HG03571 (cell line): Measurements from ENCODE around the gene HOXC4.

Source experiments
- ATAC-seq: cut with Tn5 transposase; IDR thresholded peaks from one replicate; pipeline ENCODE4 v1.9.1; 2021; ENCODE audit not compliant: unreplicated experiment

The HOXC4 gene

DNA sequence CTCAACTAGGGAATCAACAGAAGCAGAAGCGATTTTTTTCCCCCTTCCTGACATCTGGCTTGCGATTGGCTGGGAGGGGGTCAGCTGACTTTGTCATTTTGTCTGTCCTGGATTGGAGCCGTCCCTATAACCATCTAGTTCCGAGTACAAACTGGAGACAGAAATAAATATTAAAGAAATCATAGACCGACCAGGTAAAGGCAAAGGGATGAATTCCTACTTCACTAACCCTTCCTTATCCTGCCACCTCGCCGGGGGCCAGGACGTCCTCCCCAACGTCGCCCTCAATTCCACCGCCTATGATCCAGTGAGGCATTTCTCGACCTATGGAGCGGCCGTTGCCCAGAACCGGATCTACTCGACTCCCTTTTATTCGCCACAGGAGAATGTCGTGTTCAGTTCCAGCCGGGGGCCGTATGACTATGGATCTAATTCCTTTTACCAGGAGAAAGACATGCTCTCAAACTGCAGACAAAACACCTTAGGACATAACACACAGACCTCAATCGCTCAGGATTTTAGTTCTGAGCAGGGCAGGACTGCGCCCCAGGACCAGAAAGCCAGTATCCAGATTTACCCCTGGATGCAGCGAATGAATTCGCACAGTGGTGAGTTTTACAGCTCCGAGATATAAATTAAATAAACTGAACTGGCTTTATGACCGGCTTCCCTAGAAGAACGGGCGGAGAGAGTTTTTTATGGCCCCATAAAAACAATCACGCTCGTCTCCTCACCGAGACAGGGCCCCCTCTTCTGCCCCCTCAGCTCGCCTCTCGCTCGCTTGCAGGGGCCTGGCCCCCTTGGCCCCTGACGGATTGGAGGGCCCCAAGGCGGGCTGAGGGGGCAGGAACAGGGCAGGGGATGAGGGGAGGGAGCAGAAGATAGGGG, 25.1 kb upstream of the HOXC4 start, which contains the start of gene HOXC6:
HOXC6 (plus strand) TSS at position 127 of the 888 bp plus-strand sequence; CDS start at position 209, 82 bp downstream.
- ATAC-seq = no peak

DNA sequence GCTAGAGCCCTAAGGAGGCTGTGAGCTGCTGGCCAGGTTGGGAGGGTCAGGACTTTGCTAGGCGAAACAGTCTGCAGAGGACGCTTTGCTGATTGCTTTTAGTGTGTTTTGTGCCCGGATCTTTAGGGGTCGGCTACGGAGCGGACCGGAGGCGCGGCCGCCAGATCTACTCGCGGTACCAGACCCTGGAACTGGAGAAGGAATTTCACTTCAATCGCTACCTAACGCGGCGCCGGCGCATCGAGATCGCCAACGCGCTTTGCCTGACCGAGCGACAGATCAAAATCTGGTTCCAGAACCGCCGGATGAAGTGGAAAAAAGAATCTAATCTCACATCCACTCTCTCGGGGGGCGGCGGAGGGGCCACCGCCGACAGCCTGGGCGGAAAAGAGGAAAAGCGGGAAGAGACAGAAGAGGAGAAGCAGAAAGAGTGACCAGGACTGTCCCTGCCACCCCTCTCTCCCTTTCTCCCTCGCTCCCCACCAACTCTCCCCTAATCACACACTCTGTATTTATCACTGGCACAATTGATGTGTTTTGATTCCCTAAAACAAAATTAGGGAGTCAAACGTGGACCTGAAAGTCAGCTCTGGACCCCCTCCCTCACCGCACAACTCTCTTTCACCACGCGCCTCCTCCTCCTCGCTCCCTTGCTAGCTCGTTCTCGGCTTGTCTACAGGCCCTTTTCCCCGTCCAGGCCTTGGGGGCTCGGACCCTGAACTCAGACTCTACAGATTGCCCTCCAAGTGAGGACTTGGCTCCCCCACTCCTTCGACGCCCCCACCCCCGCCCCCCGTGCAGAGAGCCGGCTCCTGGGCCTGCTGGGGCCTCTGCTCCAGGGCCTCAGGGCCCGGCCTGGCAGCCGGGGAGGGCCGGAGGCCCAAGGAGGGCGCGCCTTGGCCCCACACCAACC, 23.9 kb upstream of the HOXC4 start:
- ATAC-seq = no peak

DNA sequence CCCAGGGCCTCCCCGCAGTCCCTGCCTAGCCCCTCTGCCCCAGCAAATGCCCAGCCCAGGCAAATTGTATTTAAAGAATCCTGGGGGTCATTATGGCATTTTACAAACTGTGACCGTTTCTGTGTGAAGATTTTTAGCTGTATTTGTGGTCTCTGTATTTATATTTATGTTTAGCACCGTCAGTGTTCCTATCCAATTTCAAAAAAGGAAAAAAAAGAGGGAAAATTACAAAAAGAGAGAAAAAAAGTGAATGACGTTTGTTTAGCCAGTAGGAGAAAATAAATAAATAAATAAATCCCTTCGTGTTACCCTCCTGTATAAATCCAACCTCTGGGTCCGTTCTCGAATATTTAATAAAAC, 23.2 kb upstream of the HOXC4 start:
- no peak for ATAC-seq

DNA sequence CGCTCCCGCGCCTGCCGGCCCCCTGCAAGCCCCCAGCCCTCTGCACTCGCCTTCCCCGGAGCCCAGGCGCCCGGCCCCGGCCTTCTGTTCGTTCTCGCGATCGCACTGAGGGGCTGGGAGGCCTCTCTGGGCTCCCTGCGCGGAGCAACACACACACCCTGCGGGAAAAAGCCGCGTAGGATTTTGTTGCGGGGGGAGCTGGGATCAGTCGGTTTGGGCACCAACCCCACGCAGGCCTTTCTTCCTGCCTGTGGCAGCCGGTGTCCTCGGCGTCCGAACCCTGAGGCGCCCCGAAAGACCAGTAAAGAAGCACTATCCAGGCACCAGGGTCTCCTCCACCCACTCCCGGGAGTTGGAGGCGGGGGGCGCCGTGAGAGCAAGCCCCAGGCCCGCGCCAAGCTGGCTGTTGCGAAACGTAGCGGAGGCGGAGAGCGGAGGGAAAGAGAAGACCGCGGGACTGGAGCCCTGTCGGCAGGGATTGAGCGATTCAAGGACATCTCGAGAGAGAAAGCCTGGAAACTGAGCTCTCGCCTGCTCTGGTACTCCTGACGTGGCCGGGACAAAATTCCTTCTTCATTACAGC, 22.7 kb upstream of the HOXC4 start:
- no peak for ATAC-seq

DNA sequence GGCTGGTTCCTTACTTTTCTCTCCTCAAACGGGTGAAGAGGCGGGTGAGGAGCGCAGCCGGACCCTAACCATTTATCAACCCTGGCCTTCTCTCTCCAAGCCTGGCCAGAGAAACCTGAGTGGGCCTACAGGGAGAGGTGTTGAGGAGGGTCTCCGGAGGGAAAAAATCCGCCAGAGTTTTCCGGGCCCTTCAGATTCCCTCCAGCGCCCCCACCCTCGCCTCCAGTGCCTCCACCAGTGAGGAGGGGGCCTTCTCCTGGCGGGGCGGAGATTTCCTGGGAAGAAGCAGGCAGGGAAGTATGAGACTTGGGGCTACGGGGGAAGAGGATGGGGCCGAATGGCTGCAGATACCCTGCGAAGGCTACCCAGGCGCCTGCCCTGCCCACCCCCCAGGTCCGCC, 22.2 kb upstream of the HOXC4 start:
- no peak for ATAC-seq

DNA sequence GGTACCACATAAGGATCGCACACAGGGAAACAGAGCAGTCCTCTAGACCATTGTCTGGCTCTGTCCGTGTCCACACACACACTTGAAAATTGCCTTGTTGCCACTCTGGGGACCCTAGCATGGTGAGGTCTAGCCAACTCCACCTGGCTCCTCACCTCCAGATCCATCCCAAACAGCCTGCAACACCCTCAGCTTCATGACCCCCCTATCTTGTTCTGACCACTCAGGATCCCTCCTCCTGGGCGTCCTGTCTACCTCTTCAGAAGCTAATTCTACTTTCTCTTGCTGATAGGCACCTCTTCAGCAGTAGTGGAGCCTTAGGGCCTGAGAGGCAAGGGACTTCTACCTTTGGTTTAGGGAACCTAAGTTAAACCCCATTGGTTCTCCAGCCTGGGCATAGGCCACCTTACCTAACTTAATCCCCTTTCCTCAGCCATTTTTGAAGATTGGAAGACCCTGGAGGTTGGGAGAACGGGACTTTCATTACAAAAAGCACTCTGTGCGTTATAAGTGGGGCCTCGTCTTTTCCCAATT, 21.5 kb upstream of the HOXC4 start:
- no peak for ATAC-seq

DNA sequence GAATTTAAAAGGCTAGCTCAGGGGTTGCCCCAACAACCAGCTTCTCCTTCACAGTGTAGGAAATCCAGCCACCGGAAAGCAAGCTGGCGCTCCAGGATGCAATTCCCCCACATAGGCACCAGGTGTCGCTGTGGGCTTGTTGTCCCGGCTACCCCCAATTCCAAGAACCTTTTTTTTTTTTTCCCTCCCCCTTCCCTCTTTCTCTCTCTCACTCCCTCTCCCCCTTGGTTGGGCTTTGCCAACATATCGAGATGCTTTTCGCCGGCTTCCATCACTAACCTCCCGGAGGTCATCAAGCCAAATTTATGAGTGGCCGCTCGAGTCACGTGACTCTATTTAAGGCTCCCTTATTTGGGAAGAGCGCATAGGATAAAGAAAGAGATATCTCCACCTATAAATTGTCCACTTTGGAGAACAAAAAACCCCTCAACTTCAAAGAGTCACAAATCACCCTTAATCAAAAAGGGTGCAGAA, 21.0 kb upstream of the HOXC4 start, which contains the start of gene HOXC5:
HOXC5 (plus strand) TSS at position 424 of the 474 bp plus-strand sequence. CDS start 73 bp downstream, outside the sequence.
- no peak for ATAC-seq

DNA sequence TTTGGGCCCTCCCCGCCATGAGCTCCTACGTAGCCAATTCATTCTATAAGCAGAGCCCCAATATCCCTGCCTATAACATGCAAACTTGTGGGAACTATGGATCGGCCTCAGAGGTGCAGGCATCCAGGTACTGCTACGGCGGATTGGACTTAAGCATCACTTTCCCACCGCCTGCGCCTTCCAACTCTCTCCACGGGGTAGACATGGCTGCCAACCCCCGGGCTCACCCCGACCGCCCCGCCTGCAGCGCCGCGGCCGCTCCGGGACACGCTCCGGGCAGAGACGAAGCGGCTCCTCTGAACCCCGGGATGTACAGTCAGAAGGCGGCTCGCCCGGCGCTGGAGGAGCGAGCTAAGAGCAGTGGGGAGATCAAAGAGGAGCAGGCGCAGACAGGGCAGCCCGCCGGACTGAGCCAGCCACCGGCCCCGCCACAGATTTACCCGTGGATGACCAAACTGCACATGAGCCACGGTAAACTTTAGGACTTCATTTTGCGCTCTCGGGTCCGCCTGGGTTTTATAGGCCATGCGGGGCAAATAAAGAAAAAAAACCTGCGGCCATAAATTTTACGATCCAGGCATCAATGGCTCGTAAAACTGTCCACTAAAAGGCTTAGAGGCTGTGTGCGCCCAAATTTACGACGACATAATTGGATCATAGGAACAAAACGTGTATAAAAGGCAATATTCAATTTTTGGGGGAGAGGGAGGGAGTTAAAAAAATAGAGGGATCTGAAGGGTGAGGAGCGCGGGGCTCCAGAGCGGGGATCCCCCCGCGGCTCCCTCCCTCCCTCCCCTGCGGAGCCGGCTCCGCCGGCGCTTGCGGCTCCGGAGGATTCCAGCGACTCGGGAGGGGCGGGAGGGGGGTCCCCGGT, 20.3 kb upstream of the HOXC4 start:
- no peak for ATAC-seq

DNA sequence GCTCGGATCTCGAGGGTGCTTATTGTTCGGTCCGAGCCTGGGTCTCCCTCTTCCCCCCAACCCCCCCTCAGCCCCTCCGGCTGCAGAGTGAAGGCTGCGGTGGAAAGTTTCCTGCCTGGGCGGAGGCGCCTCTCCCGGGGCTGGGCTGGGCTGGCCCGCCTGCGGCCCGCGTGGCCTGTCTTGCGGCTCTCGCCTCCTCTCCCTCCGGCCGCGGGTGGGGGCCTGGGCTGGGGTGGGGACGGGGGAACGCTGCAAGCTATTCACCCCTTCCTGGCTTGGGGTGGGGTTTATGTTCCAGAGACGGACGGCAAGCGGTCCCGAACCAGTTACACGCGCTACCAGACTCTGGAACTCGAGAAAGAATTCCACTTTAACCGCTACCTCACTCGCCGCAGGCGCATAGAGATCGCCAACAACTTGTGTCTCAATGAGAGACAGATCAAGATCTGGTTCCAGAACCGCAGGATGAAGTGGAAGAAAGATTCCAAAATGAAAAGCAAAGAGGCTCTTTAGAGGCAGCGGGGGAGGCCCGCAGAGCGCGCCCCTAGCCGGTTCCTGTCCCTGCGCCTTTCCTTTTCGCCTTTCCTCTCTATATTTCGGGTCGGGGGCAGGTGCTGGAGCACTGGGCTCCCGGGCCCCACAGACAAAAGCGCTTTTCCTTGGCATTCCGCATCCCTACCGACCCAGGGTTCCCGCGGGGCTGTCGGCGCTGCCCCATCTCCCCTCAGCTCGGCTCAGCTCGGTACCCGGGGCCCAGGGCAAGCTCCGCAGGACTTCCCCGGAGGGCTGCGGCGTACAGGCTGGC, 19.5 kb upstream of the HOXC4 start:
- ATAC-seq = no peak

DNA sequence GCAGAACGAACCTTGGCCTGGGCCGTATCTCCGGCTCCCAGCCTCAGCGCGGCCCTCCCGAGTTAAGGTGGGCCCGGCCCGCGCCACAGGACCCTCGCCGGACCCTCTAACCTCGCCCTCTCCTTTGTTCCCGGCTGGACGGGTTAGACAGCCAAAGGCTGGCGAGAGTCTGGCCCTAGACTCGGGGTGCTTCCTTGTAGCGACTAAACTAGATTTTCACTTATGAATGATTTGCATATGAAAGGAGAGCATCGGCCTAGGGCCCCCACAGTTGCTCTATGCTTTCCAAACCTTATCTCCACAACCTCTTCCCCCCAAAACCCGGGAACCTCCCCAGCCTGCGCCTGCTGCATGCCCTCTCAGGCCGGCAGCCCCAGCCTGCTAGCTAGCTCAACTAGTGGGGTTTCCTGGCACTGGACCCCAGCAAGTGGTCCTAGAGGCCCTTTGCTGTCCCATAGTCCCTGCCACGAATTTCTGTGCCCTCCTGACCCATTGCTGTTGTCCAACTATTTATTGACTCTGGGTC, 18.8 kb upstream of the HOXC4 start:
- no peak for ATAC-seq

DNA sequence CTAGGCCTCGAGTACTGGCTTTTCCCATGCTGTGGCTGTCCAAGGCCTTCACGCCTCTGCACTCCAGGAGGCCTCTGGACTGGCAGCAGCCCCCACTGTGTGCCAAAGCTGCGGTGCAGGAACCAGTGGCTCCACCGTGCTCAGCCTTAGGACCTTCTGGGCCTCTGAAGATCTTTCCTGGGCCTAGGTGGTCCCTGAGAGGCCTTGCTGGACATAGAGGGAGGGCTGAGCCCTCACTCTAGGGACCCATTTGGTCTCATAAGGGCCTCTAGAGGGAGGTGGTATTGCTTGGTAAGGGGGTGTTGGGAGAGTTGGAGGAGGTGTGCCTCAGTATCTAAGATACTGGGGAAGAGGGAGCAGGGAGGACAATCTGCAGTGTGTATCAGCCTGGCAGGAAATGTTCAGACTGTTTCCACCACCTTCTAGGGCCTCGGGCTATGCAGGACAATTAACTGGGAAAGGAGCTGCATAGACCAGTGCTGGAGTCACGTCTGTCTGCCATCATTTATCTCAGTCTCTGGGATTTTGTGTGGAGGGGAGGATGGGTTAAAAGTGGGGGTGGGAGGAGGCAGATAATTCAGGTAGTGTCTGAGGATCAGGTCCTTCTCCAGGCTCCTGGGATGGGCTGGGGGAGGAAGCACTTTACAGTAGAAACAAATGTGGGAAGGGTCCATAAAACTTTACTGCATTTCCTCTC, 17.9 kb upstream of the HOXC4 start:
- ATAC-seq = no peak

DNA sequence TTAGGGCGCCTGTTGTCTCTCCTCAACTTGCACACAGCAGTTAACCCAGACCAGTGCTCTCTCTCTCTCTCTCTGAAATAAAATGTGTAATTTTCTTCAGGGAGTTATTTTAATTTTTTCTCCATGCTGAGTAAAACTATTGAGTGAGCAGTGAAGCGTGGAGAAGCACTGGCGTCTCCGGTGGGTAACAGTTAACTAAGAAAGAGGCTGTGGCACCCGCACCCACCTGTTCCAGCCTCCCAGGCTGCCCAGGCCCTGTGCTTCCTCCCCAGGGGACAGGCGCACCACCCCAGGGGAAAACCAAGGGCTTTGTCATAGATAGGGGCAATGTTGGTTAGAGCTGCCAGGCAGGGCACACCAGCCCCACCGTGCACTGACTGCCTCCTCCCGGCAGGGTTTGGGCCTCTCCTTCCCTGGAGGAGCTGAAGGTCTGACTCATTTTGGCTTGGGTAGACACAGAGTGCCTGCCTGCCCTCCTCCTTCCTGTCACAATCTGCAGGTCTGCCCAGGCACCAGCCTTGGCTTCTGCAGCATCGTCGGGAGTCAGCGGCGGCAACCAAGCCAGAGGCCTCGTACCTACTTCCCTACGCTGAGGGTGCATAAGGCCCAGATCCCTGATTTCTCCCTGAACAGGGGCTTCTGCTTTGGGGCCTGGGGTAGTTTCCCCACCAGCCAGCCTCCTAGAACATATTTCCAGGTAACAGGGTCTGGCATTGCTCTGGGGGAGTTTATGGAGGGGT, 16.8 kb upstream of the HOXC4 start:
- no peak for ATAC-seq

DNA sequence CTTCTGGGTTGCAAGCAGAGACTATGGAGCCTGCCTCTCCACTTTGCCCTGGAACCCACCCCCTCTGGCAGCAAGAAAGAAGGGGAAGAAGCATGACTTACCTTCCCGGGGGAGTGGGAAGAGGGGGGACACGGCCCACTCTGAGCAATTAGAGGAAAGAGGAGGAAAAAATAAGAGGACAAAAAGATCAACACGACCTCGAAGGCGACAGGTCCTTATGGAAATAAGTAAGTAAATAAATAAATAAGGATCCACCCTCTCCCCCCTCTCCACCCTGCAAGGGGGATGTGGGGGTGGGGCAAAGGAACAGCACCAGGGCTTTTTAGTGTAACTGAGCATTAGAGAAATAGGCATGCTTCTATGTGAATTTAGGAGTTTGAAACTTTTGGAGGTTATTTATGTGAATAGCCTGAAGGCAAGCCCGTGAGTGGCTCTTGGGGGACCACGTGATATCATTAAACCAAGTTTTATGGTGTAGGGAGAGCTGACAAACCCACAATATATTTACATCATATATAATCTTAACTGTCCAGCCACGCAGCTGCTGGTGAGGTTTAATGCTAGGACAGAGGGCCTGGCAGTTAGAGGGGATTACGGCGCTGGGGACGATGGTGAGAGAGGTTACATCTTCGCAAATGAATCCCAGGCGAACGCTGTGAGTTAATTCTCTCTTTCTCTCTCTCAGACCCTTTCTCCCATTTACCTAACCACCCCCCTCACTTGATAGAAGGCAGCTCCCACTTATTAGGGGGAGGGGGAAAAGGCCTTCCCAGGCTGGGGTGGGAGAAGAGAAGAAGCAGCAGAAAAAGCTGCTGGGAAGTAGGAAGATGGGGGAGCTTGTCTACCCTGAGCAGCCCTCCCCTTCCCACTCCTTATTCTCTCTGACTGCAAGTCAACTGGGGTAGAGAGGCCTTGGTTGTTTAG, 16.0 kb upstream of the HOXC4 start:
- ATAC-seq = no peak

DNA sequence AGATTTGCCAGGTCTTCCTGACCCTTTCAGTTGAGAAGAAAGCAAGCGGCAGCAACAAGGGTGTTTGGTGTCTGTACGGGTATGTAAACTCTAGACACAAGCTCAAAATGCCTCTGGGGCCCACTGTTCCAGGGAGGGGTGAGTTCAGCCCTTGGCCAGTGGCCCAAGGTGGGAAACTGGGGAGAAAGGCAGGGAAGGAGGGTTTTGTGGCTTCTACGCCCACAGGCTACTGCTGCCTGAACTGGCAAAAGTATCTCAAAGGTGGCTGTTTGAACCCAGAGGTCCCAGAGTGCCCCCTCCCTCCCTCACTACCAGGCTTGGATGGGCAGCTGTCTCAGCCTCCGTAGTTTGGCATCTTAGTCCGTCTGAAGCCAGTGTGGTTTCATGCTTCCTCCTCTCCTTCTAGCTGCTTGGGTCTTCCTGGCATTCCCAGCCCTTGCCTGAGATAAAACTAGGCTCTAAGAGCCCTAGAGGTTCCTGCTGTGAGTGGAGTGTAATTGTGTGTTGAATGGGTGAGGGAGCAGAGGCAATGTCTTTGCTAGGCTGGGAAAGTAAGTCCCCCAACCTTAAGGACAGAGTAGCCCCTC, 15.3 kb upstream of the HOXC4 start:
- no peak for ATAC-seq

DNA sequence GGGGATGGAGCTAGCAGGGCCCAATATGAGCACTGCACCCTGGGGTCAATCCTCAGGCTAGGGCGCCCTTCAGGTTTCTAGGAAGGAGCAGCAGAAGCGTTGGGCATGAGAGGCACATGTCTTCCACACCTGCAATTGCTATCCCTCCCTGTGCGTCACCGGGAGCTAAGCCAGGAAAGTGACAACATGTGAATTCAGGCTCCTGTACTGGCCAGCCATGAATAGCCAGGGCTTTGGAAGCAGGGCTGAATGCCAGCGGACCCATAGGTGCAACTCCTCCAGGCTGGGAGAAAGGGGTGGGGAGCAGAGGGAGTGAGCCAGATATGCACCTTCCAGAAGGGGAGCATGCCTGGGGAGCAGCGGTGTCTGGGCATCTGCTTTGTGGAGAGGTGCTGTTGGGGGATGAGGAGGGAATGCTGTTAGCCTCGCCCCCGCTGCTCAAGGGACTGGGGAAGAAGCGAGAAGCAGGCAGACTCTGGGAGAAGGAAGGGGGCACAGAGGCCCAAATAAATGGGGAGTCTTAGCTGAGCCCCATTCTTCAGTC, 14.7 kb upstream of the HOXC4 start:
- ATAC-seq = no peak
